ENCODE data around the gene COQ2.
"Not testable (repeated sequence)": the region's sequence is repeated elsewhere in the genome, so short reads cannot be mapped to it uniquely, and the experiment has no call there.

Gene COQ2

GRCh38 chr4:83284193-83285054, at the start of gene COQ2:
Gene COQ2 (minus strand): TSS chr4:83284798. CDS start chr4:83284764, 34 bp downstream.
- peak; percentile 88 for DNase-seq

GRCh38 chr4:83331956-83332355, 47.4 kb upstream of the COQ2 start:
- DNase-seq, result no peak

GRCh38 chr4:83329521-83330110, 45.0 kb upstream of the COQ2 start:
- no peak for DNase-seq

- DNase-seq, result no peak
Measured at GRCh38 chr4:83328521-83329187, 44.1 kb upstream of the COQ2 start.

GRCh38 chr4:83326546-83326945, 41.9 kb upstream of the COQ2 start:
- DNase-seq, result no peak

GRCh38 chr4:83325306-83325705, 40.7 kb upstream of the COQ2 start:
- DNase-seq, result not testable (repeated sequence)

- no peak for DNase-seq
Measured at GRCh38 chr4:83323136-83323535, 38.5 kb upstream of the COQ2 start.

GRCh38 chr4:83320548-83320947, 36.0 kb upstream of the COQ2 start:
- DNase-seq, result no peak

GRCh38 chr4:83318666-83319065, 34.1 kb upstream of the COQ2 start:
- DNase-seq, result no peak

GRCh38 chr4:83317671-83318070, 33.1 kb upstream of the COQ2 start:
- no peak for DNase-seq

GRCh38 chr4:83316459-83317165, 32.0 kb upstream of the COQ2 start:
- no peak for DNase-seq

GRCh38 chr4:83315341-83315870, 30.8 kb upstream of the COQ2 start:
- DNase-seq, result no peak

- DNase-seq, result peak; percentile 17
Measured at GRCh38 chr4:83308672-83309071, 24.1 kb upstream of the COQ2 start.

GRCh38 chr4:83307920-83308319, 23.3 kb upstream of the COQ2 start:
- no peak for DNase-seq

- DNase-seq, result no peak
Measured at GRCh38 chr4:83305187-83305586, 20.6 kb upstream of the COQ2 start.

GRCh38 chr4:83297548-83298260, 13.1 kb upstream of the COQ2 start:
- DNase-seq, result no peak

- DNase-seq, result no peak
Measured at GRCh38 chr4:83293305-83294046, 8.9 kb upstream of the COQ2 start.

GRCh38 chr4:83290059-83290774, 5.6 kb upstream of the COQ2 start:
- not testable (repeated sequence) for DNase-seq

GRCh38 chr4:83288381-83288780, 3.8 kb upstream of the COQ2 start:
- DNase-seq, result not testable (repeated sequence)

GRCh38 chr4:83285055-83285407, 433 bp upstream of the COQ2 start:
- no peak for DNase-seq

- DNase-seq, result no peak
Measured at GRCh38 chr4:83283181-83283580, 1.4 kb downstream of the COQ2 start.

Measured in NCI-H510A (cell line).